Body of pancreas (tissue), 4 donors: ENCODE results near the gene NDUFA11.

Experiments used
- CTCF ChIP-seq, 7 experiments: fragments of 450-650 bp in 4 of 7; fragments of 200-600 bp in 3 of 7; sonication (generic) in 3 of 7; IDR thresholded peaks; one replicate each; pipeline ENCODE4 v1.5.1; 2016 to 2019; ENCODE audit warnings: antibody characterized with exemption in 7 of 7
- POLR2A ChIP-seq, 3 donors: fragments of 450-650 bp; IDR thresholded peaks; one replicate each; pipeline ENCODE4 v1.6.1; 2016; ENCODE audit warnings: antibody characterized with exemption in 3 of 3, mild to moderate bottlenecking in 2 of 3

- TF ChIP-seq CTCF (IDR thresholded peaks at IDR 0.05) (no peak), POLR2A (IDR thresholded peaks at IDR 0.05) (no peak)
These were observed 5.3 kb upstream of the NDUFA11 start for GRCh38 chr19:5908773-5909442.
